HG03432 (cell line): ENCODE data around the gene NBPF6.
"Not testable (repeated sequence)": the region's sequence is repeated elsewhere in the genome, so short reads cannot be mapped to it uniquely, and the experiment has no call there.

Experiments used
- ATAC-seq: cut with Tn5 transposase; IDR thresholded peaks from one replicate; pipeline ENCODE4 v1.9.1; 2021; ENCODE audit warnings: mild to moderate bottlenecking, moderate library complexity; ENCODE audit not compliant: unreplicated experiment

Gene NBPF6

GRCh38 chr1:108496856-108497255 is 46.7 kb downstream of the NBPF6 start:
- ATAC-seq: not testable (repeated sequence)

- no peak for ATAC-seq
Observed at GRCh38 chr1:108502138-108502537, 52.0 kb downstream of the NBPF6 start.

GRCh38 chr1:108502624-108503023 is 52.5 kb downstream of the NBPF6 start:
- no peak for ATAC-seq

- no peak for ATAC-seq
Observed at GRCh38 chr1:108503062-108503733, 53.1 kb downstream of the NBPF6 start.

- ATAC-seq: no peak
Observed at GRCh38 chr1:108504447-108504846, 54.3 kb downstream of the NBPF6 start.

GRCh38 chr1:108505763-108506070 is 55.6 kb downstream of the NBPF6 start:
- ATAC-seq: no peak

GRCh38 chr1:108511764-108512163 is 61.6 kb downstream of the NBPF6 start:
- no peak for ATAC-seq

- ATAC-seq: peak; percentile 65
Observed at GRCh38 chr1:108512239-108513043, 62.3 kb downstream of the NBPF6 start.

- no peak for ATAC-seq
Observed at GRCh38 chr1:108513044-108513415, 62.9 kb downstream of the NBPF6 start.

GRCh38 chr1:108513914-108514313 is 63.8 kb downstream of the NBPF6 start:
- ATAC-seq: not testable (repeated sequence)

GRCh38 chr1:108517301-108517897 is 67.3 kb downstream of the NBPF6 start:
- not testable (repeated sequence) for ATAC-seq
